HG02938 (cell line): ENCODE measurements around the gene OTOGL.

Experiments
- ATAC-seq: cut with Tn5 transposase; IDR thresholded peaks from one replicate; pipeline ENCODE4 v1.9.1; 2021; ENCODE audit warnings: mild to moderate bottlenecking, moderate library complexity; ENCODE audit not compliant: unreplicated experiment

Gene OTOGL

DNA sequence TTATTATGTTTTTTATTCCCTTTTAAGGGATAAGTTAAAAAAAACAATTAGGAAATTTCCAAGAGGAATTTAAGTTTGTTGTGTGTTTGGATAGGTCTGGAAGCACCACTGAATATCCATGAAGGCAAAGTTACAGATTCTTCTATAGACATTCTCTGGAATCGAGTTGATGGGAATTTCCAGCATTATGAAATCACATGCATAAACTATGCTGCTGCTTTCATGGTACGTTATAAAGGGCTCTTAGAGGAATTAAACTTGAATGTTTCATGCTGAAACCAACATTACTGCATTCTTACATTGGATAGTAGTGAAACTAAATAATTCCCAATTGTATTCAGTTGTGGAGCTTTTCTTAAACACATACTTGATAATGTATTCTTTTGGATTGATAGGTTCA lies 323.2 kb downstream of the OTOGL start:
- no peak for ATAC-seq
